Measurements from ENCODE around the gene NT5M. TPM values are rescaled to one million over a fixed set of nuclear protein-coding genes. Genes with fewer than 3 reads are reported as not detected.

Gene NT5M
- total RNA-seq, 1 donor from 2014 or later, result 0.93 TPM

- ATAC-seq (ENCODE audit: low read depth) (no peak), DNase-seq (no peak)
- Mint-ChIP-seq H3K27me3 (no peaks in the 10 kb centered on the region), H3K27ac (no peak overlapping the region), H3K4me3 (no peak overlapping the region), H3K4me1 (no peaks in the 10 kb centered on the region), H3K36me3 (ENCODE audit: low read depth) (no peaks in the 10 kb centered on the region), H3K9me3 (no peaks in the 10 kb centered on the region)
- intact Hi-C loops (cut with micrococcal nuclease), result no loop called here
- TF ChIP-seq CTCF (IDR thresholded peaks at IDR 0.05), result no peak
- CTCF ChIA-PET, result no interaction called here
- POLR2A ChIA-PET, result interaction anchor here (0.5 kb wide), 1 partner anchor 962 kb away, joined by 4 read pairs; the partner anchor contains the start of gene UBB
These were observed 40.1 kb downstream of the NT5M start for GRCh38 chr17:17343160-17343735.

- Mint-ChIP-seq H3K27ac (no peak overlapping the region), H3K4me3 (no peak overlapping the region), H3K9me3 (no peaks in the 10 kb centered on the region), H3K36me3 (ENCODE audit: low read depth) (no peaks in the 10 kb centered on the region), H3K27me3 (no peaks in the 10 kb centered on the region), H3K4me1 (no peaks in the 10 kb centered on the region)
- no peak for TF ChIP-seq CTCF (IDR thresholded peaks at IDR 0.05)
- intact Hi-C loops (cut with micrococcal nuclease), result no loop called here
- ATAC-seq (ENCODE audit: low read depth) (no peak), DNase-seq (no peak)
- POLR2A ChIA-PET, result no interaction called here
- CTCF ChIA-PET, result no interaction called here
These were observed 40.8 kb downstream of the NT5M start for GRCh38 chr17:17343896-17344506.

GRCh38 chr17:17344507-17345293 is 41.5 kb downstream of the NT5M start:
- no peak for TF ChIP-seq CTCF (IDR thresholded peaks at IDR 0.05)
- H3K27ac Mint-ChIP-seq, result no peak overlapping the region
- intact Hi-C loops (cut with micrococcal nuclease), result no loop called here
- H3K27me3 Mint-ChIP-seq, result no peaks in the 10 kb centered on the region
- ATAC-seq (ENCODE audit: low read depth) (no peak), DNase-seq (no peak)
- no peak overlapping the region for H3K4me3 Mint-ChIP-seq
- POLR2A ChIA-PET, result no interaction called here
- H3K9me3 Mint-ChIP-seq, result no peaks in the 10 kb centered on the region
- no peaks in the 10 kb centered on the region for H3K36me3 Mint-ChIP-seq (ENCODE audit: low read depth)
- no peaks in the 10 kb centered on the region for H3K4me1 Mint-ChIP-seq
- CTCF ChIA-PET, result no interaction called here

GRCh38 chr17:17345294-17345597 is 42.1 kb downstream of the NT5M start:
- no peaks in the 10 kb centered on the region for H3K9me3 Mint-ChIP-seq
- H3K36me3 Mint-ChIP-seq (ENCODE audit: low read depth), result no peaks in the 10 kb centered on the region
- DNase-seq (no peak), ATAC-seq (ENCODE audit: low read depth) (no peak)
- no peaks in the 10 kb centered on the region for H3K27me3 Mint-ChIP-seq
- no peak for TF ChIP-seq CTCF (IDR thresholded peaks at IDR 0.05)
- POLR2A ChIA-PET, result no interaction called here
- CTCF ChIA-PET, result no interaction called here
- H3K4me3 Mint-ChIP-seq, result no peak overlapping the region
- intact Hi-C loops (cut with micrococcal nuclease), result no loop called here
- no peaks in the 10 kb centered on the region for H3K4me1 Mint-ChIP-seq
- no peak overlapping the region for H3K27ac Mint-ChIP-seq

GRCh38 chr17:17345686-17346427 is 42.7 kb downstream of the NT5M start:
- intact Hi-C loops (cut with micrococcal nuclease), result no loop called here
- H3K4me1 Mint-ChIP-seq, result no peaks in the 10 kb centered on the region
- TF ChIP-seq CTCF (IDR thresholded peaks at IDR 0.05), result no peak
- DNase-seq, result no peak
- POLR2A ChIA-PET, result no interaction called here
- H3K9me3 Mint-ChIP-seq, result no peaks in the 10 kb centered on the region
- CTCF ChIA-PET, result no interaction called here
- H3K27ac Mint-ChIP-seq, result no peak overlapping the region
- no peaks in the 10 kb centered on the region for H3K36me3 Mint-ChIP-seq (ENCODE audit: low read depth)
- no peak for ATAC-seq (ENCODE audit: low read depth)
- H3K4me3 Mint-ChIP-seq, result no peak overlapping the region
- H3K27me3 Mint-ChIP-seq, result no peaks in the 10 kb centered on the region

Measured in activated B cell treated with CpG ODN at 0.5 μM for 24 hours (primary cell).